Embryonic facial prominence (tissue), 1 donor: ENCODE measurements around the gene ITGB1BP1.

ENCODE experiments used
- DNase-seq: peaks from one replicate; pipeline ENCODE4 v3.0.0-alpha.2; 2016; ENCODE audit errors: extremely low spot score

ITGB1BP1 gene

DNA sequence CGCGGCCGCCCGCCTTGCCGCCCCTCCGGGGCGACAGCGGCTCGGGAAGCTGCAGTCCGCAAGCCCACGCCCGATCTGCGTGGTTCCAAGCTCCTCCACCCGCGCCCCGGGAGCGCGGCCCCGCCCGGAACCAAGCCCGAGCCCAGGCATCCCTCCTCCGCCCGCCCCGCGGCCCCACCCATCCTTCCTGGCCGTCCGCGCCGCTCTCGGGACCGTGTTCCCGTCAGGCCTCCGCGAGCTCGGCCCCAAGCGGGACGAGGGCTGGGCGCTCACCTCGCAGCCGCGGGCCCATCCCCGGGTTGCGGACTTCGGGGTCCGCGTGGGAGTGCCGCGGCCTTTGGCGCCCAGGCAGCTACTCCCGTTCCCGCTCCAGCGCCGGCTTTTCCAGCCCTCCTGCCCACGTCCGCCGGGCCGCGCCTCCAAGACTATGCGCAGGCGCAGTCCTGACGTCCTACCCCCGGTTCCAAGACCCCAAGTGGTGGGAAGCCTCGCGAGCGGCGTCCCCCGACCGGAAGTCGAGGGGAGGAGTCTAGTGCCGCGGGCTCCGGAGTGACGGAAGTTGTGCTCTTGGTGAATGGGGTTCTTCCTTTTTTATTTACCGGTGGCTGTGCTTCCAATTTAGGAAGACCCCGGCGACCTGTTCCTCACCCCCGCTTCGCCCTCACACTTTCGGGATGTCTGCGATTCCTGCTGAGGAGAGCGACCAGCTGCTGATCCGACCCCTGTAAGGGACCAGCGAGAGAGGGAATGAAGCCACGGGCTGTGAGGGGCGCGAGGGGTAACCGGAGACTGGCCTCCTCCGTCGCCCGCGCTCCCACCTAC lies at the start of gene ITGB1BP1, which contains the start of gene CPSF3:
Gene ITGB1BP1, minus strand, starts transcription at position 429 of the 822 bp plus-strand sequence. CDS start 4,831 bp downstream, outside the sequence.
Gene CPSF3, plus strand, starts transcription at position 555 of the 822 bp plus-strand sequence. Its CDS starts 120 bp downstream, at position 675.
- peak; percentile 98 for DNase-seq

GRCh38 chr2:9472511-9472910 lies 49.2 kb upstream of the ITGB1BP1 start:
- no peak for DNase-seq

- DNase-seq = no peak
These were observed 47.9 kb upstream of the ITGB1BP1 start for GRCh38 chr2:9471206-9471605.

DNA sequence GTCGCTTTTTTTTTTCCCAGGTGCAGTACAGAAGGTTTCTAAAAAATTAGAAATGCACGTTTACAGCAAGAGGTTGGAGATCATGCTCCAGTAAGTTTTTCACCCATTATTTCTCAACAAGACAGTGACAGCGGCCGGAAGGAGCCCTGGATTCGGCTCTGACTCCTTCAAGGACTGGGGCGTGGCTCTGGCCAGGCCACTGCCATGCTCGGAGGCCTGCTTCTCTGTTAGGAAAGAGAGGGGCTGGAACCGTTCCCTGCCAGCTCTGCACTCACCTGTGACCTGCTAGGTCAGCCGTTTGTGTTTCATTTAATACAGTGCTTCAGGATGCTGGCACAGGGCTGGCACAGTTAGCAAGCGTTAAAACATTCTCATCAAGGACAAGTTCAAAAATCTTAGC lies 44.4 kb upstream of the ITGB1BP1 start:
- DNase-seq = no peak

DNA sequence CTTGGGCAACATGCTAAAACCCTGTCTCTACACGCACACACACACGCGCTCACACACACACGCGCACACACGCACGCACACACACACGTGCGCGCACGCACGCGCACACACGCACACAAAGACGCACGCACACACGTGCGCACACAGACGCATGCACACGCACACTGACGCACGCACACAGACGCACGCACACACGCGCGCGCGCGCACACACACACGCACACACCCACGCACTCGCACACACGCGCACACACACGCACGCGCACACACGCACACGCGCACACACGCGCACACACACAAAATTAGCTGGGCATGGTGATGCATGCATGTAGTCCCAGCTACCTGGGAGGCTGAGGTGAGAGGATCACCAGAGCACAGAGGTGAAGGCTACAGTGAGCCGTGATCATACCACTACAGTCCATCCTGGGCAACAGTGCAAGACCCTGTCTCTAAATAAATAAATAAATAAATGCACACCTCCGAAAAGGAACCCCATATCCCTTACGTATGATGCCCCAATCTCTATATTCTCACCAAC lies 42.9 kb upstream of the ITGB1BP1 start:
- no peak for DNase-seq

GRCh38 chr2:9465170-9465569 lies 41.8 kb upstream of the ITGB1BP1 start:
- DNase-seq = no peak

- no peak for DNase-seq
These were observed 40.3 kb upstream of the ITGB1BP1 start for GRCh38 chr2:9463698-9464034.

DNA sequence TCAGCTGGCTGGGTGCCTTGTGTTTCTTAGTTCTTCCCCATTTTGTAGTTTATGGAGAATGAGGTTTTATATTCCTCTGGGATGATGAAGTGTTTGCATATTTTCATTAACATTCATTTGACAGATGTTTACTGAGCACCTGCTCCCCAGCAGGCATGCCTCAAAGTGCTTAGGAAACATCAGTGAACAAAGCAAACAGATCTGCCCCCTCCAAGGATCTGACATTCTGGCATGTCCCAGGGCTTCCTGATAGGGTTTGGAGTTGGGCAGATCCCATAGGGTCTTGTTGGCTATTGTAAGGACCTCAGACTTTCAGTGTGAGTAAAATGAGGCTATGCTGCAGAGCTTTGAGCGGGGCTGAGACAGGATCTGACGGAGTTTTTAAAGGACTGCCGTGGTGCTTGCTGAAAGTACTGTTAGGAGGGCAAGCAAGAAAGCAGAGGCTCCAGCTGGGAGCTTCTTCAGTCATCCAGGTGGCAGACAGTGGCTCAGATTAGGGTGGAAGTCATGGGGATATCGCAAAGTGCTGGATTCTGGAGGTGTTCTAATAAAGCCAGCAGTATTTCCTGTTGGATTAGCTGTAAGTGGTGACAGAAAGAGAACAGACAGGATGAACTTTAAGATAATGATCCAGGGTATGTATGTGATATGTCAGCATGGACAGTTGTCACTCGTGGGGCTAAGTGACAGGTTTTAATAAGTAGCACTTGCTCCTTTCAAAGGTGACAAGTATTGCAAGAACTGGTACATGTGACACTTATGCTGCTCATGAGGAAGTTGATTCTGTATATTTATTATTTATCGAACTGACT lies 39.8 kb upstream of the ITGB1BP1 start:
- no peak for DNase-seq

DNA sequence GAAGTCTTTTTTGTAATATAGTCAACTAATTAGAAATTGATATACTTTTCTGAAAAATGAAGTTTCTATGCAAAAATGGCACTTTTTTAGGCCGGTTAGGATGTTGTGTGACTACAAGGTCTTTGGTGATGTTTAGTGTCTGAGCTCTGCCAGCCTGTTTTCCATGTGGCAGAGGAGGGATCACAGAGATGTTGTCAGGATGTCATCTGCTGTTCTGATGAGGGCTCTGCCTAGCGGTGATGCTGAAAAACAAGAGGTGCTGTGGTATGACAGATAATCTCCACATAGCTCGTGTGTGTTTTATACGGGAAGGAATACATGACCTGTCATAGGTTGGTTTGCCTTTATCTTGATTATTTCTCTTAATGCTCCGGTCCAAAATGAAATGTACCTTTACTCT lies 39.0 kb upstream of the ITGB1BP1 start:
- DNase-seq = no peak

DNA sequence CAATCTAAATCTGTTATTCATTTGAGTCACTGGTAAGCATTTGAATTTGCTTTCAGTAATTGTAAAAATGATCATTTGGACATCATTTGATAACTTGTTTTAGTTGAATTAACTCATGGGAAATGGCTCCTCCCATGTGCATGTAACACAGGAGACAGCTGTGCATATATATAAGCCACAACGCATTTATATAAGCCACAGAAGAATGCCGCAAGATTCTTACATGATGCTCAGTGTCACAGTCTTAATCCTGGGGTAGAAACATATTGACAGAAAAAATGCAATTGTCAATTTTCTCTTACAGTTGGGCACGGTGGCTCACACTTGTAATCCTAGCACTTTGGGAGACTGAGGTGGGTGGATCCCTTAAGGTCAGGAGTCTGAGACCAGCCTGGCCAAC lies 37.8 kb upstream of the ITGB1BP1 start:
- DNase-seq = no peak

- DNase-seq = no peak
These were observed 37.2 kb upstream of the ITGB1BP1 start for GRCh38 chr2:9460441-9461017.

GRCh38 chr2:9451231-9451630 lies 27.9 kb upstream of the ITGB1BP1 start:
- no peak for DNase-seq

GRCh38 chr2:9445089-9445488 lies 21.8 kb upstream of the ITGB1BP1 start:
- no peak for DNase-seq

GRCh38 chr2:9443526-9443925 lies 20.2 kb upstream of the ITGB1BP1 start:
- DNase-seq = no peak

- DNase-seq = no peak
These were observed 18.2 kb upstream of the ITGB1BP1 start for GRCh38 chr2:9441556-9441955.

DNA sequence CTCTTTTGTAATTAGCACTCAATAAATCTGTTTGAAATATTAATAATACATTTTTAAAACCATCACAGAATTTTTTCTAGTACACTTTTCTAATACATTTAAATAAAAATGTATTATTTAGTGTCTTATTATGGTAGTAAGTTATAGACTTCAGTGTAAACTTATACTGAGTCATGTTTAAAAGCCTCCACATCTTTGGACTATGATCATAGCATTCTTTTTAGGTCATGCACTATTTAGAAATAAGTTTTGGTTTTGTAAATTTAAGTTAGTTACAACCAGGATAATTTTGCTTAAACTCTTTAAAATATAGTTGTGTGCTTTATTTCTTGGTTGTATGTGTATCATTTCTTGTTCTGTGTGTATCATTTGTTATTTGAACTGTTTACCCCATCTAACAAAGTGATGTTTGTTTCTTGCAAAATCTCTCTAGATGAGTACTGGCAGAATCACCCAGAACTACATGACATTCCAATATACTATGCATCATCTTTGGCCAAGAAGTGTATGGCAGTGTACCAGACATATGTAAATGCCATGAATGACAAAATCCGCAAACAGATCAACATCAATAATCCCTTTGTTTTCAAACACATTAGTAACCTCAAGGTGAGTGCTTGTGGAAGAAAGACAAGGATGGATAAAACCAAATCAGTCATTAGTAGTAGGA lies 16.9 kb upstream of the ITGB1BP1 start:
- no peak for DNase-seq

DNA sequence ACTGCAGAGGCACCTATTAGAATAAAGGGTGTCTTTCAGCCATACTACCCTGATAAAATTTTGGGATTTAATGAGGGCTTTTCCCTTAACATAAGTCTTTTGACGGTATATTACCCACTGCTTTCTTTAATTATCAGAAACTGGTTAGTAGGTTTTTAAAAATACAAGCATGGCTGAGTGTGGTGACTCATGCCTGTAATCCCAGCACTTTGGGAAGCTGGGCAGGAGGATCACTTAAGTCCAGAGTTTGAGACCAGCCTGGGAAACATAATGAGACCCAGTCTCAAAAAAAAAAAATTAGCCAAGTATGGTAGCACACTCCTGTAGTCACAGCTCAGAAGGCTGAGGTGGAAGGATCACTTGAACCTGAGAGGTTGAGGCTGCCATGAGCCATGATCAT lies 16.2 kb upstream of the ITGB1BP1 start:
- no peak for DNase-seq

DNA sequence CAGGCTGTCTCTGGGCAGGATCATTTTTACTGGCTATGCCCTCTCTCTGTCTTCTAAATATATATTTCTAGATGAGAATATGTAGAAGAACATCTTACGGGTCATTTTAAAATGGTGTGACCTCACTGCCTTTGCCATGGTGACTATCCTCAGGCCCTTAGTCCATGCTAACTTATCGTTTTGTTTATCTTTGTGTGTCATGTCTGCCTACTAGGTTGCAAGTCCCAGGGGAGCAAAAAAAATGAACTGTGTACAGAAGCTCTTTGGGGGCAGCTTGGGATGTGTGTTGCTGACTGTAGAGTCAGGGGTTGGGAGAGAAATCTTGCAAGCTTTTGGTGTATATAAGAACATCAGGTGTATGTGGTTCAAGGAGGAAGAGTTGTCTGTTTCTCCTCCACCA lies 11.2 kb upstream of the ITGB1BP1 start:
- no peak for DNase-seq

DNA sequence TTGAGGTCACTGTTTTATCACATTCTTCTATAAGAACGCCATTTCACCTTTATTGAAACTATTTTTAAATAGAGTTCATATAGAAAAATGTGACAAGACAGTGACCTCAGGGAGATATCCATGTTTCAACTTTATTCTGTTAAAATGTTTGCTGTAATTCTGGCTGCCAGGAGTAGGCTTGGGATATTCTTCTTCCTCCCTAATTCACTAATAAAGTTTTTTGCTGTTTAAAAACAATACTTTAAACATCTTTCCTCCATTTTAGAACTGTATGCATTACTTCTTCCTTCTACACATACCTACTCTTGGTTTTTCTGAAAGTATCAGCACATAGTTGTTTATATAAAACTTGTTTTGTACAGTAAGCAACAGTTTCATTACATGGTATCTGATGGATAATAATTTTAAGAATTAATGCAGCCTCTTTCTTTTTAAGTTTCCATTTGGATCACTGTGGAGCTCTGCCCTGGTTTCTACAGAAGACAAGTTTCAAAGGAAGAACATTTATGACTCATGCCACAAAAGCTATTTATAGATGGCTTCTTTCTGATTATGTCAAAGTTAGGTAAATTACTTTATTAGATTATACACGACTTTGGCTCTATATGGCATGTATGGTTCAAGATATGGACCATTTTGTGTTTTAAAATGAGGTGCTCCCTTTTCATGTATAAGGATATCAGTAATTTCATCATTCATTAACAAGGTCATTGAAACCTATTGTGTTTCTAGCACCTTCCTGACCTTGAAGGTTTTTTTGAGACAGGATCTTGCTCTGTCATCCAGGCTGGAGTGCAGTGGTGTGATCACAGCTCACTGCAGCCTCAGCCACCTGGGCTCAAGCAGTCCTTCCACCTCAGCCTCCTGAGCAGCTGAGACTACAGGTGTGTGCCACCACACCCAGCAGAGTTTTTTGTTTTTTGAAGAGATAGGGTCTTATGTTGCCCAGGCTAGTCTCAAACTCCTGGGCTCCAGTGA lies 7.3 kb upstream of the ITGB1BP1 start:
- DNase-seq = no peak

GRCh38 chr2:9428965-9429577 lies 5.7 kb upstream of the ITGB1BP1 start:
- no peak for DNase-seq
